Kidney (tissue), 14 donors: Measurements from ENCODE around the gene NRXN3. TPM values are rescaled to one million over a fixed set of nuclear protein-coding genes. Genes with fewer than 3 reads are reported as not detected.

Source experiments
- DNase-seq, 5 donors: peaks; one replicate each; pipeline ENCODE4 v3.0.0-alpha.2; 2013 to 2020
- FAIRE-seq: peaks from 2 replicates; lab custom pipeline; 2012; peaks lifted over from hg19 to GRCh38; lab: Jason Lieb, UNC
- H3K27ac ChIP-seq, 2 donors: one replicate each; pipeline ENCODE4 v1.7.0; 2013; ENCODE audit warnings: low read depth in 2 of 2, low read length in 2 of 2, inconsistent platforms in 1 of 2
- H3K27me3 ChIP-seq: one replicate; pipeline ENCODE4 v1.7.1; 2013; ENCODE audit warnings: low read length, inconsistent platforms; ENCODE audit not compliant: control insufficient read depth, insufficient read depth
- H3K36me3 ChIP-seq, 3 donors: one replicate each; pipeline versions ENCODE4 v1.7.0 to v1.7.1; 2013; ENCODE audit warnings: low read length in 3 of 3, control low read depth in 1 of 3, inconsistent platforms in 1 of 3; ENCODE audit not compliant: insufficient read depth in 3 of 3, control insufficient read depth in 2 of 3
- H3K4me1 ChIP-seq, 3 donors: one replicate each; pipeline versions ENCODE4 v1.7.0 to v1.7.1; 2013; ENCODE audit warnings: low read length in 3 of 3, inconsistent platforms in 1 of 3, low read depth in 1 of 3; ENCODE audit not compliant: control insufficient read depth in 2 of 3, insufficient read depth in 2 of 3
- H3K4me3 ChIP-seq, 3 donors: one replicate each; pipeline versions ENCODE4 v1.7.0 to v1.8.1; 2013; ENCODE audit warnings: low read length in 3 of 3, control low read depth in 1 of 3, inconsistent platforms in 1 of 3
- H3K9ac ChIP-seq, 3 donors: one replicate each; pipeline versions ENCODE4 v1.7.0 to v1.7.1; 2013; ENCODE audit warnings: low read length in 3 of 3, control low read depth in 1 of 3, inconsistent platforms in 1 of 3
- H3K9me3 ChIP-seq, 3 donors: one replicate each; pipeline versions ENCODE4 v1.7.0 to v1.7.1; 2013; ENCODE audit warnings: low read length in 3 of 3, control low read depth in 1 of 3, inconsistent platforms in 1 of 3; ENCODE audit not compliant: control insufficient read depth in 2 of 3, insufficient read depth in 1 of 3
- intact Hi-C: fragments of 100-400 bp; cut with DNase I; formaldehyde crosslinking; loops from one replicate; pipeline ENCODE4 v1.11.1; 2022
- polyA plus RNA-seq: library from polyadenylated mRNA; stranded (reverse); fragments of 350-450 nt; fragmentation: Illumina TruSeq; extraction: RNeasy Lipid Tissue Mini Kit (QIAGEN cat#74804); gene quantifications from one replicate; pipeline ENCODE4 v1.2.3, GENCODE V29; 2014; ENCODE audit warnings: low read depth, low replicate concordance; ENCODE audit not compliant: insufficient read depth
- total RNA-seq: library from RNA; stranded (reverse); fragmentation: NEBNext Ultra II Directional; extraction: Animal tissue kit (Norgen Biotek cat#: 25700); gene quantifications from one replicate; pipeline ENCODE4 v1.2.1, GENCODE V29; 2021
- TF ChIP-seq, protein P1 (sequence below): IDR thresholded peaks from 3 replicates; pipeline ENCODE4 v1.5.1; 2012; ENCODE audit warnings: mild to moderate bottlenecking, moderate library complexity, borderline replicate concordance; ENCODE audit not compliant: insufficient read depth; ENCODE audit errors: extremely low read depth
- donor health status: control.
- donor health status: control.
- donor health status: control.
- donor health status: control.
- donor health status: control.
- donor health status: DM: yes; HTN: yes; CAD: no.
- donor health status: Normal renal cell carcinoma (clear cell type).

The NRXN3 gene
- total and polyA plus RNA-seq, 2 donors from 2014 or later: 1.5 to 2.4 TPM

DNA sequence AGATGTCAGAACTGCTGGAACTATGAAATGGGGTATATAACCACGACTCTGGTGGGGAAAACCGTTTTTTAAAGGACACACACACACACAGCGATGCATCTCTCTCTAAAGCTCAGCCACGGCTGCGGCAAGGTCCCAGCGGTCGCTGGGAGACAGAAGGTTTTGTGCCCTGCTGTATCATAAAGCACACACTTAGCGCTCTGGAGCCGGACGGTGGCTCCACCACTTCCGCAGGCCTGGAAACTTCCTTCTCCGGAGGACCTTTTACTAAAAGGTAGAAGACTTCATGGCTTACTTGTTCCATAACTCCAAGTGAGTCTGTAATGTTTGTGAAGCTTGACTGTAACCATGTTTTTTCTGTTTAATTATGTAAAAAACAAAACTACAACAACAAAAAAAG is 1691.9 kb downstream of the NRXN3 start:
- FAIRE-seq: no peak
- TF ChIP-seq, protein P1, sequence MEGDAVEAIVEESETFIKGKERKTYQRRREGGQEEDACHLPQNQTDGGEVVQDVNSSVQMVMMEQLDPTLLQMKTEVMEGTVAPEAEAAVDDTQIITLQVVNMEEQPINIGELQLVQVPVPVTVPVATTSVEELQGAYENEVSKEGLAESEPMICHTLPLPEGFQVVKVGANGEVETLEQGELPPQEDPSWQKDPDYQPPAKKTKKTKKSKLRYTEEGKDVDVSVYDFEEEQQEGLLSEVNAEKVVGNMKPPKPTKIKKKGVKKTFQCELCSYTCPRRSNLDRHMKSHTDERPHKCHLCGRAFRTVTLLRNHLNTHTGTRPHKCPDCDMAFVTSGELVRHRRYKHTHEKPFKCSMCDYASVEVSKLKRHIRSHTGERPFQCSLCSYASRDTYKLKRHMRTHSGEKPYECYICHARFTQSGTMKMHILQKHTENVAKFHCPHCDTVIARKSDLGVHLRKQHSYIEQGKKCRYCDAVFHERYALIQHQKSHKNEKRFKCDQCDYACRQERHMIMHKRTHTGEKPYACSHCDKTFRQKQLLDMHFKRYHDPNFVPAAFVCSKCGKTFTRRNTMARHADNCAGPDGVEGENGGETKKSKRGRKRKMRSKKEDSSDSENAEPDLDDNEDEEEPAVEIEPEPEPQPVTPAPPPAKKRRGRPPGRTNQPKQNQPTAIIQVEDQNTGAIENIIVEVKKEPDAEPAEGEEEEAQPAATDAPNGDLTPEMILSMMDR: no peak
- intact Hi-C loops: no loop called here

DNA sequence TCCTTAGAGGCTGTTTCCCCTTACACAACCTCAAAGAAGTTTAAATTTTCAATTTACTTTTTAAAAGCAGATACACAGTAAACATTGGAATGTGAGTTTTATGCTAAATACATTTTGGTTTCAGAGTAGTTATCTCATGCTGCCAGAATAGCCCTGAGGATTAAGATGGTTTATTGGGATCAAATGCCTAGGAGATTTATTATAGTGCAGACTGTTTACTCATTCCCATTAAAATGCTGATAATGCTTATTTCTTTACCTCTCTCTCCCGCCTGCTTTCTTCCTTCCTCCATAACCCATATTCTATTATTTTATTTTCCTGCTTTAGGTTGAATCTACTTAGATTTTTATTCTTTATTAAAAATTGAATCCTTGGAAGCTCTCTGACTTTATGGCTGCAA is 1701.0 kb downstream of the NRXN3 start:
- TF ChIP-seq, protein P1: no peak
- H3K9me3 ChIP-seq: no peaks in the 10 kb centered on the region
- no peaks in the 10 kb centered on the region for H3K27me3 ChIP-seq
- no peaks in the 10 kb centered on the region for H3K4me1 ChIP-seq
- FAIRE-seq (no peak), DNase-seq (no peak)
- no peak overlapping the region for H3K4me3 ChIP-seq
- intact Hi-C loops: no loop called here
- no peaks in the 10 kb centered on the region for H3K36me3 ChIP-seq
- no peak overlapping the region for H3K27ac ChIP-seq
- H3K9ac ChIP-seq: no peak overlapping the region

More for the DNA sequence above, 1691.9 kb downstream of the NRXN3 start:
- no peaks in the 10 kb centered on the region for H3K4me1 ChIP-seq
- H3K36me3 ChIP-seq: no peaks in the 10 kb centered on the region
- no peaks in the 10 kb centered on the region for H3K9me3 ChIP-seq
- no peak overlapping the region for H3K4me3 ChIP-seq
- no peaks in the 10 kb centered on the region for H3K27me3 ChIP-seq
- H3K27ac ChIP-seq: no peak overlapping the region
- no peak overlapping the region for H3K9ac ChIP-seq
- no peak for DNase-seq

DNA sequence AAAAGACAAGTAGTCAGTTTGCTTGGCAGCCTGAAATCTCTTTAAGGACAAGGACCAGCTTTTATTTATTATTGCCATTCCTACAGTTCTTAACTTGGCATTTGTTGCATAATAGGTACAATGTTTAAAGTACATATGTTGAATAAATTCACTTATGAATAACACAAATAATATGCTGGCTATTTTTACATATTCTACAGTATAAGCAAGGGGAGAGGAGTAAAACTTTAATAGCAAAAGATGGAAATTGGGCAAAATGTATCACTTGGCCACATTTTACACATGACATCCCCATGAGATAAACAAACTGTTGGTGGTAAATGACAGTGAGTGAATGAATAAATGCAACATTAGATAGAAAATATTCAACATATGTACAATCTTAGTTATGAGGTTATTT is 1708.1 kb downstream of the NRXN3 start:
- FAIRE-seq: no peak
- TF ChIP-seq, protein P1: no peak

DNA sequence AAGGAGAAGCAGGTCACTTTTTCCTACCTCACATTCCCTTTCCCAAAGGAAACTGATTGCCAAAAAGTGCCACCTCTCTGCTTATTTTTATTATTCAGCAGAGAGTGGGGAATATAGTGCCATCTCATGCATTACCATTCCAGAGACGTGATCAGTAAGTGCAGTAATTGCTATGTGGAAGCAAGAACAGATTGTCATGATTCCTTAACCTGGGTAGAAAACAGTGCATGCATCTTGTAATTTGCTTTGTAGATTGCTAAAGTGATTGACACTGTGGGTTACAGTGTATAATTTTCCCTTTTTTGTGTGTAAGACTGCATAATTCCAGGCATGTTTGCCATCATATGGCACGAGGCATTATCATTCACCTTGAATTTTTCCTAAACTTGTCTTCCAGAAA is 1708.6 kb downstream of the NRXN3 start:
- intact Hi-C loops: no loop called here
- H3K27ac ChIP-seq: no peak overlapping the region
- FAIRE-seq: no peak

More for the DNA sequence above, 1708.1 kb downstream of the NRXN3 start:
- no peaks in the 10 kb centered on the region for H3K27me3 ChIP-seq
- H3K27ac ChIP-seq: no peak overlapping the region
- H3K9ac ChIP-seq: no peak overlapping the region
- no peaks in the 10 kb centered on the region for H3K9me3 ChIP-seq
- H3K36me3 ChIP-seq: no peaks in the 10 kb centered on the region
- intact Hi-C loops: no loop called here
- H3K4me1 ChIP-seq: no peaks in the 10 kb centered on the region
- H3K4me3 ChIP-seq: no peak overlapping the region
- DNase-seq: no peak

More for the DNA sequence above, 1708.6 kb downstream of the NRXN3 start:
- no peaks in the 10 kb centered on the region for H3K27me3 ChIP-seq
- H3K9me3 ChIP-seq: no peaks in the 10 kb centered on the region
- no peak overlapping the region for H3K9ac ChIP-seq
- H3K36me3 ChIP-seq: no peaks in the 10 kb centered on the region
- no peak overlapping the region for H3K4me3 ChIP-seq
- TF ChIP-seq, protein P1: no peak
- H3K4me1 ChIP-seq: no peaks in the 10 kb centered on the region
- DNase-seq: no peak
